Ovary (tissue), 9 donors: Measurements from ENCODE around the gene RGS6. TPM values are rescaled to one million over a fixed set of nuclear protein-coding genes. Genes with fewer than 3 reads are reported as not detected.

Source experiments
- DNase-seq, 5 donors: peaks; one replicate each; pipeline ENCODE4 v3.0.0-alpha.2; 2019 to 2020
- H3K27ac ChIP-seq, 2 donors: fragments of 200-600 bp; one replicate each; pipeline versions ENCODE4 v1.5.1 to v1.8.0; 2019 to 2022
- H3K27me3 ChIP-seq: fragments of 200-600 bp; one replicate; pipeline ENCODE4 v1.8.0; 2022
- H3K36me3 ChIP-seq: fragments of 200-600 bp; sonication (generic); one replicate; pipeline ENCODE4 v1.5.1; 2019
- H3K4me1 ChIP-seq: one replicate; pipeline ENCODE4 v1.8.1; 2013; ENCODE audit warnings: mild to moderate bottlenecking, moderate library complexity; ENCODE audit not compliant: insufficient read depth
- H3K4me3 ChIP-seq: fragments of 200-600 bp; sonication (generic); one replicate; pipeline ENCODE4 v1.5.1; 2017
- H3K9me3 ChIP-seq, 2 donors: fragments of 200-600 bp in 1 of 2; sonication (generic) in 1 of 2; one replicate each; pipeline versions ENCODE4 v1.5.1 to v1.8.1; 2013 to 2019; ENCODE audit warnings: mild to moderate bottlenecking in 1 of 2, moderate library complexity in 1 of 2
- CTCF ChIP-seq, 3 donors: fragments of 450-650 bp in 2 of 3; fragments of 200-600 bp in 1 of 3; IDR thresholded peaks; one replicate each; pipeline versions ENCODE4 v1.5.1 to v1.8.0; 2016 to 2022; ENCODE audit warnings: antibody characterized with exemption in 3 of 3, mild to moderate bottlenecking in 1 of 3
- EP300 ChIP-seq: sonication (generic); formaldehyde crosslinking; IDR thresholded peaks from one replicate; pipeline ENCODE4 v1.6.1; 2017; ENCODE audit warnings: antibody characterized with exemption
- POLR2A ChIP-seq: fragments of 450-650 bp; IDR thresholded peaks from one replicate; pipeline ENCODE4 v1.6.1; 2017; ENCODE audit warnings: antibody characterized with exemption, mild to moderate bottlenecking, moderate library complexity
- whole genome bisulfite sequencing, 3 donors: extraction: QIAGEN DNeasy Blood & Tissue Kit in 1 of 3; methylation state at CpG; one replicate each; pipeline versions ENCODE4 v1.1.5 to v1.1.7; 2013 to 2017; 5-methylcytosine and 5-hydroxymethylcytosine counted together
- intact Hi-C, 4 donors: fragments of 100-400 bp; cut with DNase I; formaldehyde crosslinking; loops; one replicate each; pipeline versions ENCODE4 v1.11.0 to v1.15.1; 2022 to 2023
- polyA plus RNA-seq, 2 donors: library from polyadenylated mRNA; stranded (reverse); fragments of 200-250 nt in 1 of 2; fragments of 350-450 nt in 1 of 2; fragmentation: Illumina TruSeq in 1 of 2; extraction: RNeasy Lipid Tissue Mini Kit (QIAGEN cat#74804) in 1 of 2; gene quantifications; one replicate each; pipeline ENCODE4 v1.2.3, GENCODE V29; 2013 to 2014
- total RNA-seq, 7 donors: library from RNA; depleted of rRNA in 2 of 7; stranded (reverse); fragments of >200 nt in 2 of 7; fragmentation: NEBNext Ultra II Directional in 3 of 7; extraction: Animal tissue kit (Norgen Biotek cat#: 25700) in 3 of 7; gene quantifications; one replicate each; pipeline versions ENCODE4 v1.1.0 to v1.2.4, GENCODE V29; 2016 to 2023
- donor health status: DM: no; HTN: no; CAD: no; lungs with moderate emphysema.
- donor health status: DM: no; HTN: no; CAD: no.
- donor health status: Bipolar disorder and iron deficiency.
- donor health status: DM: yes; HTN: yes; CAD: no.
- donor health status: DM: no; HTN: no; CAD: no.
- donor health status: DM: yes; HTN: yes; CAD: no.

RGS6 gene
- total and polyA plus RNA-seq, 9 donors = 0.53 to 6.9 (median 1.1) TPM

DNA sequence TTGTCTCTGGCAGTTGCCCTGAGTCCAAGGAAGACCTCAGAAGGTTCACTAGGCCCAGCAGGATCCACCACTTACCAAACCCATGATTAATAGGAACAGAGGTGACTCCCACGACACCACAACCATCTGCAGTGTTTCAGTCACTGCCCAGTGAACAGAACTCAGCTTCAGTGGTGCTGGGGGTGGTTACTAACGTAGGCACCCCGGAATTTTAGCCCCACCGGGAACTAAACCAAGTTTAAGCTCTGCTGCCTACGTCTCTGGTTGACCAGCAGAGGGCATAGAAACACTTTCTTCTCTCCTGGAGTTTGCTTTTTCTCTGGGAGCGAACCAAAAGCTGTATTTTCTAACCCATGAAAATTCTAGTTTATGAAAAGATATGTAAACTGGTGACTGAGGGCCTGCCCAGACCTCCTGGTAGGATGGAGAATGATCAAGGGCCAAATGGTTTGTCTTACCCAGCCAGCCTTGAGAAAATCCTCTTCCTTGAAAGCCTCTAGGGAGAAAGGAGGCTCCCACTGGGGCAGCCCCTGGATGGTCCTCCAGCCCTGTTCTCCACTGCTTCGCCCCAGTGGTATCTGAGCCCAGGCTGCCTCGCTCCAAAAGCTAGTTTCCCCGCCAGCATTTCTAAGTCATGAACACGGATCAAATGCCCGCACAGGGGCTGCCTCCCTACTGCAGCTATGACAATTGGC lies 581.9 kb downstream of the RGS6 start:
- intact Hi-C loops = loop anchor here in 2 of 4 donors (2.0 to 10.0 kb wide), 3 partner anchors 391 to 961 kb away; no protein-coding TSS in a partner anchor

DNA sequence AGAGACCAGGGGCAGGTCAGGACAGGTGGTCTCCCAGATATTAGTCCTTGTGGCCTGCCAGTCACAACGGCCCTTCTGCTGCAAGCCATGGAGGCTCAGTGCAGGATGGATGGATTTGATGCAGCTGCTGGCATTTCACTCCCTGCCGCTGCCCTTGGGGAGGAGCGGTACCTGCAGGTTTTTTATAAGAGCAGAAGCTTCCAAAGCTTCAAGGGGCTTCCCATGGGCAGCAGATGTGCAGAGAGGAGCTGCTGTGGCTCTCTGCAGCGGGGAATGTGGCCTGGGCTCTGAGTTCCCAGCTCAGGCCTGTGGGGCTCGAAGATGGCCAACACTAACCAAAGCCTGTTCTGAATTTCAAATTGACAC lies 582.4 kb downstream of the RGS6 start:
- Histone ChIP-seq H3K36me3 (no peaks in the 10 kb centered on the region), H3K27ac (no peak overlapping the region), H3K27me3 (no peaks in the 10 kb centered on the region), H3K9me3 (no peaks in the 10 kb centered on the region), H3K4me1 (peaks cover 5% of the 10 kb centered on the region), H3K4me3 (no peak overlapping the region)
- intact Hi-C loops = loop anchor here (2.0 to 10.0 kb wide), 4 partner anchors 390 to 960 kb away; no protein-coding TSS in a partner anchor
- DNase-seq = no peak
- TF ChIP-seq EP300 = no peak
- WGBS, 3 donors = 79 to 92% (median 84%) methylated on average over 5 of the region's 5 CpGs

More for the DNA sequence above, 581.9 kb downstream of the RGS6 start:
- WGBS, 3 donors = 31 to 33% (median 31%) methylated on average over 11 of the region's 11 CpGs
- TF ChIP-seq POLR2A (no peak), EP300 (no peak), CTCF (IDR thresholded peaks at IDR 0.05) (peak; percentile 62 to 80 (median 68))
- no peaks in the 10 kb centered on the region for H3K27me3 ChIP-seq
- H3K9me3 ChIP-seq = no peaks in the 10 kb centered on the region
- H3K36me3 ChIP-seq = no peaks in the 10 kb centered on the region
- no peak overlapping the region for H3K27ac ChIP-seq
- H3K4me3 ChIP-seq = no peak overlapping the region
- no peak for DNase-seq
- H3K4me1 ChIP-seq = peaks cover 5% of the 10 kb centered on the region

DNA sequence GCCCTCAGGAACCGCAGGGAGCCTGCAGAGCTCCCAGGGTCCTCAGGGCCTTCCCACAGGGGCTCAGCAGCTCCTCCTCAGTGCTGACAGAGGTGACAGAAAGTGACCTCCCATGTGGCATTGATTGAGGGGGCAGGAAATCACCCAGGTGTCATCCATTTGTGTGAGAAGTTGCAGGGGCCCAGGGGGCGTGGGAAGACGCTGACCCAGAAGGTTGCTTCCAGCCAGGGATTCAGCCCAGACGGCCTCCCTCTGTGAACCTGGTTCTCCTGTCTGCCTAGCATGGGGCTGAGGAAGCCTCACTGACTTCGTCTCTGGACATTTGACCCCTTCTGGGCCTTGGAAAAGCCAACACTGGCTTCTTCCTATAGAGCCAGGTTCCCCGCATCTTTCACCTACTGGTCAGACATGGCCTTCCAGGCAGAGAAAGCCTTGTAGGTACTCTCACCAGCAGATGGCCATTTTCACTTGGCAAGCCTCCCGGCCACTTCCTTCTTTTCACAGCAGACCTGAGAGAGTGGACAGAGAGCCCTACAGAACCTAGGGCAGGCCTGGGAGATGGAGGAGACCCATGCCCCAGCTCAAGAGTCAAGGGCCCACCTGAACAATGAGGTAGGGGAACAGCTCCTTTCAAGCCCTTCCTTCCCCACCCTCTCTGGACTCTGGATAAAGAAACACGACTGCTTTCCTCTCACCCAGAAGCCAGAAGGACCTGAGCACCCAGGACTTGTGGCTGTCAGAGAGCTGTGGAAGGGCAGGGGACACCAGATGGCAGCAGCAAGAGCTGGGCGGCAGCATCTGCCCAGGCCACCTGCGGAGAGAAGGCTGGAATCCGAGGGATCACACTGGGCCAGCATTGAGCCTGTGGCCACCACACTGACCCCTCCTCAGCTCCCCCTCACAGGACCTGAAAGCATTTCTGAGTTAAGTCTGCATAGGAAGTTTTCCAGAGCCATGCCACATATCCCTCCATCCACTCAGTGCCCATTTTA lies 583.8 kb downstream of the RGS6 start:
- no peak overlapping the region for H3K27ac ChIP-seq
- H3K4me3 ChIP-seq = no peak overlapping the region
- H3K27me3 ChIP-seq = no peaks in the 10 kb centered on the region
- H3K9me3 ChIP-seq = no peaks in the 10 kb centered on the region
- H3K4me1 ChIP-seq = peaks cover 5% of the 10 kb centered on the region
- TF ChIP-seq CTCF (IDR thresholded peaks at IDR 0.05) (no peak), EP300 (no peak)
- no peaks in the 10 kb centered on the region for H3K36me3 ChIP-seq
- DNase-seq = peak in 2 of 5 donors; percentile 46 to 47
- 72 to 79% (median 76%) methylated on average over 11 of the region's 11 CpGs for WGBS, 3 donors
- intact Hi-C loops = loop anchor here (2.0 to 10.0 kb wide), 5 partner anchors 389 to 959 kb away; no protein-coding TSS in a partner anchor

DNA sequence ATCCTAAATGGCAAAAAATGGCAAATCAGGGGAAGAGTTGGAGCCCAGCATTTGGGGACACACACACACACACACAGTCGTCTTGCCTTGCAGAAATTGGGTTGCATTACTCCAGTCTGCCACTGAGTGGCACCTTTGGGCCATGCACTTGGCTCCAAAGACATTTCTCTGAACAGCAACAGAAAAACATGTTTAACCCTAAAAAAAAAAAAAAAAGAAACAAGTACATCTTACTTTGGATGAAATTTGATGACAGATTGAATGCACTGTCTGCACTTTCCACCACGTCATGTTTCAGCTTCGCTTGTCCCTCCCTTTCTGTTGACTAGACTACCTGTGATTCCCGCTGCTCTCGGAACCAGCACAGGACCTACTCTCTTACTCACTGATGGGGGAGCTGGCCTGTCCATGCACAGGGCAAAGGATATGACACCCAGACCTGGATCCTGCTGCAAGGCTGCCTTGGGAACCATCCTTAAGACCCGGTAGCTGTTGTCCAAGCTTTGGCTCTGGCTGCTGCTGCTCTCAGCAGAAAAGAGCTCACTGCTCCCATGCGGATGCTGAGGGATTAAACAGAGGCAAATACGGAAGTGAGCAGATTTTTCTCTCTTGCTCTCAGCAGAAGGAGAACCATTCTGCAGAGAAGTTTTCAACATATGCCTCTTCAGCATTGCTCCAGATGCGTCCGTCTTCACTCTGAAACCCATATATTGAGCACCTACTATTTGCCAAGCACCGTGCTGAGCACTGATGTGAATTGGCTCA lies 584.9 kb downstream of the RGS6 start:
- Histone ChIP-seq H3K4me1 (peaks cover 5% of the 10 kb centered on the region), H3K36me3 (no peaks in the 10 kb centered on the region)
- intact Hi-C loops = loop anchor here (2.0 to 10.0 kb wide), 4 partner anchors 388 to 958 kb away; no protein-coding TSS in a partner anchor

More for the DNA sequence above, 584.9 kb downstream of the RGS6 start:
- Histone ChIP-seq H3K27me3 (no peaks in the 10 kb centered on the region), H3K4me3 (no peak overlapping the region), H3K27ac (no peak overlapping the region), H3K9me3 (no peaks in the 10 kb centered on the region)
- no peak for TF ChIP-seq EP300
- peak; percentile 80 to 92 (median 84) for TF ChIP-seq CTCF (IDR thresholded peaks at IDR 0.05)
- no peak for TF ChIP-seq POLR2A
- peak; percentile 68 to 82 (median 79) for DNase-seq
- WGBS, 3 donors = 43 to 50% (median 44%) methylated on average over 11 of the region's 11 CpGs
